ENCODE data around the gene VOPP1. TPM values are rescaled to one million over a fixed set of nuclear protein-coding genes. Genes with fewer than 3 reads are reported as not detected.

Gene VOPP1
- total RNA-seq, 6 experiments from 2014 or later: 15.8 to 30.3 (median 23.2) TPM

DNA sequence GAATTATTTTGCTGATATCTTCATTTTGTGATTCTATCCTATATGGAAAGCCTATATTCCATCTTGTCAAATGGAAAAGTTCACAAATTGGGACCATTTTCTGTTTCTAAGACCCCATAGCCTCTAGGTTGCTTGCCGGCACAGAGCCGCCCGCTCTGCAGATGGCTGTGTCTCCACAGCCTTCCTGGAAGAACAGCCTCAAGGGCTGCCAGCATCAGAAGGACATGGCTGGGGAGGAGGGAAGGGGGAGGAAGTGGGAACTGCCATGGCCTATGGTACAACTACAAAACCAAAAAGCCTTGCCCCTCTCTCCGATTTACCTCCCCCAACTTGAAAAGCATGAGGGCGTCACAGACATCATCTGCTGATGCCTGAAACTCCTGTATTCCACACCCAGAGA lies 131.3 kb downstream of the VOPP1 start:
- no peak for ATAC-seq
- Histone ChIP-seq H3K4me1 (no peaks in the 10 kb centered on the region), H3K36me3 (no peaks in the 10 kb centered on the region), H3K4me3 (no peak overlapping the region), H3K27me3 (no peaks in the 10 kb centered on the region), H3K9me3 (no peaks in the 10 kb centered on the region), H3K27ac (no peak overlapping the region)
- intact Hi-C loops (cut with DNase I): no loop called here
- no peak for TF ChIP-seq POLR2A (IDR thresholded peaks at IDR 0.05)
- TF ChIP-seq, protein P1, sequence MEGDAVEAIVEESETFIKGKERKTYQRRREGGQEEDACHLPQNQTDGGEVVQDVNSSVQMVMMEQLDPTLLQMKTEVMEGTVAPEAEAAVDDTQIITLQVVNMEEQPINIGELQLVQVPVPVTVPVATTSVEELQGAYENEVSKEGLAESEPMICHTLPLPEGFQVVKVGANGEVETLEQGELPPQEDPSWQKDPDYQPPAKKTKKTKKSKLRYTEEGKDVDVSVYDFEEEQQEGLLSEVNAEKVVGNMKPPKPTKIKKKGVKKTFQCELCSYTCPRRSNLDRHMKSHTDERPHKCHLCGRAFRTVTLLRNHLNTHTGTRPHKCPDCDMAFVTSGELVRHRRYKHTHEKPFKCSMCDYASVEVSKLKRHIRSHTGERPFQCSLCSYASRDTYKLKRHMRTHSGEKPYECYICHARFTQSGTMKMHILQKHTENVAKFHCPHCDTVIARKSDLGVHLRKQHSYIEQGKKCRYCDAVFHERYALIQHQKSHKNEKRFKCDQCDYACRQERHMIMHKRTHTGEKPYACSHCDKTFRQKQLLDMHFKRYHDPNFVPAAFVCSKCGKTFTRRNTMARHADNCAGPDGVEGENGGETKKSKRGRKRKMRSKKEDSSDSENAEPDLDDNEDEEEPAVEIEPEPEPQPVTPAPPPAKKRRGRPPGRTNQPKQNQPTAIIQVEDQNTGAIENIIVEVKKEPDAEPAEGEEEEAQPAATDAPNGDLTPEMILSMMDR (IDR thresholded peaks at IDR 0.05): no peak
- no peak for DNase-seq
- 90% methylated on average over 3 of the region's 5 CpGs for WGBS (ENCODE audit: insufficient coverage, low coverage, low lambda C conversion rate, missing lambda C conversion rate)

DNA sequence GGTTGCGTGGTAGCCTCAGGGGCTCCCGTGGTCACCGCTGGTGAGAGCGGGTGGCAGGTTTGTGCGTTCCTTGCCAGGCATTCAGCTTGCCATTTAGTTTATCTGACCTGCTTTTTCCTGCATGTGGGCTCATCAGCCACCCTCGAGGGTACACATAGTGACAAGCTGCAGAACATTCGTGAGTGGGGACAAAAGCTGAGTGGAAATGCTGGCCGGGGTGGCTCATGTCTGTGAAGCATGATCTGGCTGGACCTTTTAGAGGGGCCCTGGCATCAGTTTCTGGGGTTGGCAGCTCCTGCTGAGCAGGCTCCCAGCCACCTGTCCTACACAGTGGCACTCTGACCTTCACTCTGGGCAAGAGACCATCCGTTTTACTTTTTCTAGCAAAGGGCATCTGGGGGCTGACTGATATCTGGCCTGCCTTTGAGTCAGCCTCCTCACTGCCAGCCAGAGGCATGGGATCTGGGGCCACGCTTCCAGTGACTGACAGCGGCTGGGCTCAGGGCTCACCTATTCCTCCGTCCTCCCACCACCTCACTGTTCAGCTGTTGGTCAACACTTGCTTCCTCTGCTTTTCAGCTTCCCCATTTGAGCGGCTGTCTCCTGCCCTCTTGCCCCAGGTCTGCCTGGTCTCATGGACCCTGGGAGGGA lies 132.1 kb downstream of the VOPP1 start:
- intact Hi-C loops (cut with DNase I): no loop called here
- H3K9me3 ChIP-seq: no peaks in the 10 kb centered on the region
- no peak for TF ChIP-seq POLR2A (IDR thresholded peaks at IDR 0.05)
- TF ChIP-seq, protein P1 (IDR thresholded peaks at IDR 0.05): no peak
- no peak overlapping the region for H3K27ac ChIP-seq
- no peaks in the 10 kb centered on the region for H3K27me3 ChIP-seq
- DNase-seq (no peak), ATAC-seq (peak in 1 of 4 donors; percentile 23)
- WGBS (ENCODE audit: insufficient coverage, low coverage, low lambda C conversion rate, missing lambda C conversion rate): 59% methylated on average over 5 of the region's 13 CpGs
- H3K4me3 ChIP-seq: no peak overlapping the region
- H3K4me1 ChIP-seq: no peaks in the 10 kb centered on the region
- H3K36me3 ChIP-seq: no peaks in the 10 kb centered on the region

DNA sequence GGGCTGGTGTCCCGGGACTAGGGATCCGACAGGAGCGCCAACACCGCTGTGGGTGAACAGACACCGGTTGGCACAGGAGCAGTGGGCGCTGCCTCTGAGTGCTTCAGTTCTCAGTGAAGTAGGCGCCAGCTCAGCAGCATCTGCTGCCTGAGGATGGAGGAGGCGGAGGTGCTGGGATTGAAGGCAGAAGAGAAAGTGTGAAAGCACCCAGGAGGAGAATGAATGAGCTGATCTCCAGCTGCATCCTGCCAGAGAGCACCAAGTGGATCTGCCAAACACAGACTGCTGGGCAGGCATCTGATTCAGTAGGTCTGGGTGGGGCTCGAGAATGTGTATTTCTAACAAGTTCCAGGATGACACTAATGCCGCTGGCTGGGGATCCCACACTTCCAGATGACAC lies 132.7 kb downstream of the VOPP1 start:
- intact Hi-C loops (cut with DNase I): no loop called here
- no peaks in the 10 kb centered on the region for H3K9me3 ChIP-seq
- H3K36me3 ChIP-seq: no peaks in the 10 kb centered on the region
- DNase-seq: no peak
- peak in 2 of 4 donors; percentile 9 to 20 for ATAC-seq
- WGBS (ENCODE audit: insufficient coverage, low coverage, low lambda C conversion rate, missing lambda C conversion rate): 68% methylated on average over 7 of the region's 10 CpGs
- no peaks in the 10 kb centered on the region for H3K27me3 ChIP-seq
- TF ChIP-seq, protein P1 (IDR thresholded peaks at IDR 0.05): no peak
- no peak for TF ChIP-seq POLR2A (IDR thresholded peaks at IDR 0.05)
- no peak overlapping the region for H3K27ac ChIP-seq
- no peak overlapping the region for H3K4me3 ChIP-seq
- no peaks in the 10 kb centered on the region for H3K4me1 ChIP-seq

DNA sequence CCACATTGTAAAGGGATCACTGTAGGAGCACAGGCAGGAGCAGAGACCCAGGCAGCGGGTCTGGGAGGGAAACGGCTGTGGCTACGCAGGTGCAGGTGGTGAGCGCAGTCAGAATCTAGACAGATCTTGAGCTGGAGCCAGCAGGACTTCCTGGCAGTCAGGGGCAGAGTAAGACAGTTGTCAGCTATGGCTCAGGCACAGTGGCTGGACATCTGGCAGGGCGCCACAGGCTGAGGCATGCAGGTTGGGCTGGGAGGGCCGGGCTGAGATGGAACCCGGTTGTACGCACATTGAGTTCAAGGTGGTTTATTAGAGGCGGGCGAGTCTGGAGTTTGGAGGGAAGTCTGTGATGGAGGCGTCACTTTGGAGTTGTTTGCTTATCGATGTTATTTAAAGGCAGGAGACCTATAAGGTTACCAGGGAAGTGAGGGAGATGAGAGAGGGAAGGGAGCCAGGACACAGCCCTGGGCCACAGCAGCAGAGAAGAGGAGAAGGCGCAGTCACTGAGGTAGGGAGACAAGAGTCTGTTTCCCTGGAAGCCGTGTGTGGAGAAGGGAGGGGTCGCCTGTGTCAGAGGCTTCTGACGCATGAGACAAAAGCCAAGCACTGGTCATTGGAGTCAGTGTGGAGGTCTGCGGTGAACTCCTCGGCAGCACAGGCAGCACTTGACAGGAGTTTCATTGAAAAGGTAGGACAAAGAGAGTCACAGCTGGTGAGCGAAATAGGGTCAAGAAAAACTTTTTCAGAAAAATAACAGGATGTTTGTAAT lies 133.4 kb downstream of the VOPP1 start:
- H3K4me3 ChIP-seq: no peak overlapping the region
- H3K27me3 ChIP-seq: no peaks in the 10 kb centered on the region
- peak in 1 of 4 donors; percentile 19 for ATAC-seq
- H3K27ac ChIP-seq: no peak overlapping the region
- TF ChIP-seq, protein P1 (IDR thresholded peaks at IDR 0.05): no peak
- no peak for TF ChIP-seq POLR2A (IDR thresholded peaks at IDR 0.05)
- intact Hi-C loops (cut with DNase I): no loop called here
- WGBS (ENCODE audit: insufficient coverage, low coverage, low lambda C conversion rate, missing lambda C conversion rate): 71% methylated on average over 14 of the region's 19 CpGs
- no peak for DNase-seq
- H3K9me3 ChIP-seq: no peaks in the 10 kb centered on the region
- no peaks in the 10 kb centered on the region for H3K4me1 ChIP-seq
- H3K36me3 ChIP-seq: no peaks in the 10 kb centered on the region

Data from right lobe of liver (tissue), 6 donors.